NCI-H526 treated with DMSO at 0.1 percent for 48 hours (cell line): Measurements from ENCODE around the gene SDK2.

Experiments used
- DNase-seq: peaks from one replicate; lab custom pipeline; 2025; lab: John Stamatoyannopoulos, UW

SDK2 gene

GRCh38 chr17:73391331-73392265, 252.6 kb downstream of the SDK2 start:
- DNase-seq, result no peak

- no peak for DNase-seq
These were observed 253.4 kb downstream of the SDK2 start for GRCh38 chr17:73390851-73391250.

- DNase-seq, result no peak
These were observed 254.0 kb downstream of the SDK2 start for GRCh38 chr17:73390221-73390620.

- DNase-seq, result no peak
These were observed 254.8 kb downstream of the SDK2 start for GRCh38 chr17:73389411-73389810.

GRCh38 chr17:73388578-73388905, 255.7 kb downstream of the SDK2 start:
- no peak for DNase-seq

- no peak for DNase-seq
These were observed 256.3 kb downstream of the SDK2 start for GRCh38 chr17:73387746-73388577.

- DNase-seq, result no peak
These were observed 257.7 kb downstream of the SDK2 start for GRCh38 chr17:73386561-73386960.

- no peak for DNase-seq
These were observed 259.3 kb downstream of the SDK2 start for GRCh38 chr17:73384926-73385325.

- no peak for DNase-seq
These were observed 263.7 kb downstream of the SDK2 start for GRCh38 chr17:73380439-73381106.

- DNase-seq, result no peak
These were observed 264.4 kb downstream of the SDK2 start for GRCh38 chr17:73379826-73380225.

- no peak for DNase-seq
These were observed 265.2 kb downstream of the SDK2 start for GRCh38 chr17:73378974-73379470.

GRCh38 chr17:73376636-73377035, 267.6 kb downstream of the SDK2 start:
- DNase-seq, result no peak

GRCh38 chr17:73376152-73376551, 268.1 kb downstream of the SDK2 start:
- DNase-seq, result no peak

- DNase-seq, result no peak
These were observed 272.4 kb downstream of the SDK2 start for GRCh38 chr17:73371836-73372235.

- no peak for DNase-seq
These were observed 273.0 kb downstream of the SDK2 start for GRCh38 chr17:73371285-73371684.

GRCh38 chr17:73369817-73370490, 274.3 kb downstream of the SDK2 start:
- DNase-seq, result peak; percentile 67

GRCh38 chr17:73369111-73369521, 275.1 kb downstream of the SDK2 start:
- DNase-seq, result no peak

- DNase-seq, result no peak
These were observed 276.1 kb downstream of the SDK2 start for GRCh38 chr17:73368085-73368631.

- no peak for DNase-seq
These were observed 278.2 kb downstream of the SDK2 start for GRCh38 chr17:73365906-73366623.

- no peak for DNase-seq
These were observed 278.9 kb downstream of the SDK2 start for GRCh38 chr17:73365301-73365874.
